Kidney (tissue), 14 donors: ENCODE measurements around the gene CKAP5. TPM values are rescaled to one million over a fixed set of nuclear protein-coding genes. Genes with fewer than 3 reads are reported as not detected.
"Not testable (repeated sequence)": the region's sequence is repeated elsewhere in the genome, so short reads cannot be mapped to it uniquely, and the experiment has no call there.

Experiments used
- DNase-seq, 5 donors: peaks; one replicate each; pipeline ENCODE4 v3.0.0-alpha.2; 2013 to 2020
- FAIRE-seq: peaks from 2 replicates; lab custom pipeline; 2012; peaks lifted over from hg19 to GRCh38; lab: Jason Lieb, UNC
- H3K27ac ChIP-seq, 2 donors: one replicate each; pipeline ENCODE4 v1.7.0; 2013; ENCODE audit warnings: low read depth in 2 of 2, low read length in 2 of 2, inconsistent platforms in 1 of 2
- H3K27me3 ChIP-seq: one replicate; pipeline ENCODE4 v1.7.1; 2013; ENCODE audit warnings: low read length, inconsistent platforms; ENCODE audit not compliant: control insufficient read depth, insufficient read depth
- H3K36me3 ChIP-seq, 3 donors: one replicate each; pipeline versions ENCODE4 v1.7.0 to v1.7.1; 2013; ENCODE audit warnings: low read length in 3 of 3, control low read depth in 1 of 3, inconsistent platforms in 1 of 3; ENCODE audit not compliant: insufficient read depth in 3 of 3, control insufficient read depth in 2 of 3
- H3K4me1 ChIP-seq, 3 donors: one replicate each; pipeline versions ENCODE4 v1.7.0 to v1.7.1; 2013; ENCODE audit warnings: low read length in 3 of 3, inconsistent platforms in 1 of 3, low read depth in 1 of 3; ENCODE audit not compliant: control insufficient read depth in 2 of 3, insufficient read depth in 2 of 3
- H3K4me3 ChIP-seq, 3 donors: one replicate each; pipeline versions ENCODE4 v1.7.0 to v1.8.1; 2013; ENCODE audit warnings: low read length in 3 of 3, control low read depth in 1 of 3, inconsistent platforms in 1 of 3
- H3K9ac ChIP-seq, 3 donors: one replicate each; pipeline versions ENCODE4 v1.7.0 to v1.7.1; 2013; ENCODE audit warnings: low read length in 3 of 3, control low read depth in 1 of 3, inconsistent platforms in 1 of 3
- H3K9me3 ChIP-seq, 3 donors: one replicate each; pipeline versions ENCODE4 v1.7.0 to v1.7.1; 2013; ENCODE audit warnings: low read length in 3 of 3, control low read depth in 1 of 3, inconsistent platforms in 1 of 3; ENCODE audit not compliant: control insufficient read depth in 2 of 3, insufficient read depth in 1 of 3
- intact Hi-C: fragments of 100-400 bp; cut with DNase I; formaldehyde crosslinking; loops from one replicate; pipeline ENCODE4 v1.11.1; 2022
- polyA plus RNA-seq: library from polyadenylated mRNA; stranded (reverse); fragments of 350-450 nt; fragmentation: Illumina TruSeq; extraction: RNeasy Lipid Tissue Mini Kit (QIAGEN cat#74804); gene quantifications from one replicate; pipeline ENCODE4 v1.2.3, GENCODE V29; 2014; ENCODE audit warnings: low read depth, low replicate concordance; ENCODE audit not compliant: insufficient read depth
- total RNA-seq: library from RNA; stranded (reverse); fragmentation: NEBNext Ultra II Directional; extraction: Animal tissue kit (Norgen Biotek cat#: 25700); gene quantifications from one replicate; pipeline ENCODE4 v1.2.1, GENCODE V29; 2021
- TF ChIP-seq, protein P1 (sequence below): IDR thresholded peaks from 3 replicates; pipeline ENCODE4 v1.5.1; 2012; ENCODE audit warnings: mild to moderate bottlenecking, moderate library complexity, borderline replicate concordance; ENCODE audit not compliant: insufficient read depth; ENCODE audit errors: extremely low read depth
- donor health status: control.
- donor health status: control.
- donor health status: control.
- donor health status: control.
- donor health status: control.
- donor health status: DM: yes; HTN: yes; CAD: no.
- donor health status: Normal renal cell carcinoma (clear cell type).

The CKAP5 gene
- total and polyA plus RNA-seq, 2 donors from 2014 or later: 10.8 to 51.9 TPM

DNA sequence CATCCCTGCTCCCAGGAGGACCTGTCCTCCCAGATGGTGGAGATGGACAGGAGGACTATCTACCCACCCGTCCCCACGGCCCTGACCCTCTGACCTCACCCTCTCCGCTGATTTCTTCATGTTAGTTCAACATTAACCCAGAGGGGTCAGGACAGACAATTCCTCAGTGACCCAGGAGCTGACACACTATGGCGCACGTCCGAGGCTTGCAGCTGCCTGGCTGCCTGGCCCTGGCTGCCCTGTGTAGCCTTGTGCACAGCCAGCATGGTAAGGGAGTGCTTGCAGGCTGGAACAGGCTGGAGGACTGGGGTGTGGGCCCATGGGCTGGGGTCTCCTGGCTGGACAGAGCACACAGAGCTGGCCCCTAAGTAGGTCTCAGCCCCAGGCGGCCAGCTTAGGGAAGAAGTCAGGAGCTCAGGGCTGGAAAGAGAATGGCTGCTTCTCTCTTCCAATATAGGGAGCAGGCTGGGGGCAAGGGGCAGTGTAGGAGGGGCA lies 127.0 kb downstream of the CKAP5 start, which contains the start of gene F2:
Gene F2, plus strand, starts transcription at position 166 of the 495 bp plus-strand sequence. Its CDS starts 23 bp downstream, at position 189.
- H3K9ac ChIP-seq: no peak within 1 kb of the TSS
- FAIRE-seq (no peak), DNase-seq (no peak)
- H3K27ac ChIP-seq: no peak within 1 kb of the TSS
- no peaks in the 10 kb centered on the region for H3K9me3 ChIP-seq
- no peaks in the 10 kb centered on the region for H3K27me3 ChIP-seq
- H3K36me3 ChIP-seq: no peaks in the 10 kb centered on the region
- H3K4me1 ChIP-seq: no peaks in the 10 kb centered on the region
- no peak within 1 kb of the TSS for H3K4me3 ChIP-seq
- TF ChIP-seq, protein P1, sequence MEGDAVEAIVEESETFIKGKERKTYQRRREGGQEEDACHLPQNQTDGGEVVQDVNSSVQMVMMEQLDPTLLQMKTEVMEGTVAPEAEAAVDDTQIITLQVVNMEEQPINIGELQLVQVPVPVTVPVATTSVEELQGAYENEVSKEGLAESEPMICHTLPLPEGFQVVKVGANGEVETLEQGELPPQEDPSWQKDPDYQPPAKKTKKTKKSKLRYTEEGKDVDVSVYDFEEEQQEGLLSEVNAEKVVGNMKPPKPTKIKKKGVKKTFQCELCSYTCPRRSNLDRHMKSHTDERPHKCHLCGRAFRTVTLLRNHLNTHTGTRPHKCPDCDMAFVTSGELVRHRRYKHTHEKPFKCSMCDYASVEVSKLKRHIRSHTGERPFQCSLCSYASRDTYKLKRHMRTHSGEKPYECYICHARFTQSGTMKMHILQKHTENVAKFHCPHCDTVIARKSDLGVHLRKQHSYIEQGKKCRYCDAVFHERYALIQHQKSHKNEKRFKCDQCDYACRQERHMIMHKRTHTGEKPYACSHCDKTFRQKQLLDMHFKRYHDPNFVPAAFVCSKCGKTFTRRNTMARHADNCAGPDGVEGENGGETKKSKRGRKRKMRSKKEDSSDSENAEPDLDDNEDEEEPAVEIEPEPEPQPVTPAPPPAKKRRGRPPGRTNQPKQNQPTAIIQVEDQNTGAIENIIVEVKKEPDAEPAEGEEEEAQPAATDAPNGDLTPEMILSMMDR: no peak
- intact Hi-C loops: no loop called here

DNA sequence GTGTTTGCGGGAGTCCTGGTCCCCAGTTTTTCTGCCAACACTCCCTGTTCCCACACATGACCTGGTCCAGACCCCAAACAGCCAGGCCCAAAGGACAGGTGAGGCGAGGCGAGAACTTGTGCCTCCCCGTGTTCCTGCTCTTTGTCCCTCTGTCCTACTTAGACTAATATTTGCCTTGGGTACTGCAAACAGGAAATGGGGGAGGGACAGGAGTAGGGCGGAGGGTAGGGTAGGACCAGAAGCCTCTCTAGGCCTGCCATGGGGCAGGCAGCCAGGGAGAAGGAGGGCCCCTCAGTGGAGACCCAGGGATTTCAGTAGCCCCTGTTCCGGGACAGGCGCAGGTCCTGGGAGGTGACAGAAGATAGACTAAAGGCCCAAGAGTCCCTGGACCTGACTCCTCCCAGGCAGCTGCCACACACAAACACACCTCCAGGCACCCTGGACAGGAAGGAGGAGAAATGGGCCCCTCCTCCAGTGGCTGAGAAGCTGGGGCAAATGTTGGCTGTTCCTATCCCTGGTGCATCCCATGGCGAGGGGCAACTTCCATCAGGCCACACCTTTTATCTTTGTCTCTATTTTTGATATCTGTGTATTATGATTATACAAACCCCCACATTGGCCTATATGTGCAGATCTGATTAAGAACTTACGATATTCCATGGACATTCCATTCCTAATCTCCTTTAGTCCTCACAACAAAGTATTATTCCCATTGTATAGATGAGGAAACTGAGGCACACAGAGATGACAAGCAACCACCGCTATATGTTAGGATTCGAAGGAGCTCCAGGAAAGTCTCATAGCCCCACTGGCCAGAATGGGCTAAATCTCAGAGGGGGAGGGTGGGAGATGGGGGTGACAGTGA lies 127.7 kb downstream of the CKAP5 start:
- FAIRE-seq (no peak), DNase-seq (no peak)
- Histone ChIP-seq H3K4me1 (no peaks in the 10 kb centered on the region), H3K27ac (no peak overlapping the region), H3K4me3 (no peak overlapping the region), H3K9ac (no peak overlapping the region), H3K9me3 (no peaks in the 10 kb centered on the region), H3K36me3 (no peaks in the 10 kb centered on the region), H3K27me3 (no peaks in the 10 kb centered on the region)
- TF ChIP-seq, protein P1: no peak
- intact Hi-C loops: no loop called here

DNA sequence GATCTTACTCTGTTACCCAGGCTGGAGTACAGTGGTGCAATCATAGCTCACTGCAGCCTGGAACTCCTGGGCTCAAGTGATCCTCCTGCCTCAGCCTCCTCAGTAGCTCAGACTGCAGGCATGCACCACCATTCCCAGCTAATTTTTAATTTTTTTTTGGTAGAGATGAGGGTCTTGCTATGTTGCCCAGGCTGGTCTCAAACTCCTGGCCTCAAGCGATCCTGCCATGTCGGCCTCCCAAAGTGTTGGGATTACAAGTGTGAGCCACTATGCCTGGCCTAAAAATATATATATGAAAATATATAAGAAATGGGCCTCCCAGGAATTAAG lies 128.3 kb downstream of the CKAP5 start:
- H3K27ac ChIP-seq, DNase-seq, FAIRE-seq, H3K9ac ChIP-seq, H3K36me3 ChIP-seq, H3K4me1 ChIP-seq, intact Hi-C loops, H3K9me3 ChIP-seq, H3K4me3 ChIP-seq, H3K27me3 ChIP-seq: not testable (repeated sequence)

DNA sequence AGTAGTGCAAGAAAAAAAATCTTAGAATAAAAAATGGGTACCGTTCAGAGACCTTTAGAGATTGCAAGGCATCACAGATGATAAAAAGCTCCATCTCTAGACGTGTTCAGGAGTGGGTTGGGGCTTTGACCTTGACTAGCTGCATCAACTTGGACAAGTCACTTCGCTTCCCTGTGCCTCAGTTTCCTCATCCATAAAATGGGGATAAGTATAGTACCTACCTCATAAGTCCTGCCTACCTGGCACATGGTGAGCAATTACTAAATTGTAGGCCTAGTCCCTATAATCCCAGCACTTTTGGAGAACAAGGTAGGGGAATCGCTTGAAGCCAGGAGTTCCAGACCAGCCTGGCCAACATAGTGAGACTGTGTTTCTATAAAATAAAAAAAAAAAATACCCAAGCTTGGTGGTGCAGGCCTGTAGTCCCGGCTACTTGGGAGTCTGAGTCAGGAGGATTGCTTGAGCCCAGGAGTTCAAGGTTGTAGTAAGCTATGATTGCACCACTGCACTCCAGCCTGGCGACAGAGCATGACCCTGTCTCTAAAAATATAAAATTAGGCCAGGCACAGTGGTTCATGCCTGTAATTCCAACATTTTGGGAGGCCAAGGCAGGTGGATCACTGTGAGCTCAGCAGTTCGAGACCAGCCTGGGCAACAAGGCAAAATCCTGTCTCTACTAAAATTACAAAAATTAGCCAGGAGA lies 133.1 kb downstream of the CKAP5 start:
- TF ChIP-seq, protein P1: no peak
- DNase-seq (no peak), FAIRE-seq (no peak)
- Histone ChIP-seq H3K27me3 (no peaks in the 10 kb centered on the region), H3K4me1 (peaks cover 0 to 2% (median 0%) of the 10 kb centered on the region in 3 donors), H3K36me3 (no peaks in the 10 kb centered on the region), H3K27ac (no peak overlapping the region), H3K9me3 (no peaks in the 10 kb centered on the region), H3K4me3 (no peak overlapping the region), H3K9ac (no peak overlapping the region)
- intact Hi-C loops: no loop called here
